ENCODE data around the gene ZNF511. TPM values are rescaled to one million over a fixed set of nuclear protein-coding genes. Genes with fewer than 3 reads are reported as not detected.

The ZNF511 gene
- total and polyA plus RNA-seq, 9 of the 15 experiments (the other 6 are each of a cell fraction or from before 2014, with no cell fraction given): 0.61 to 69.3 (median 40.1) TPM

GRCh38 chr10:133339708-133340380 lies 31.1 kb downstream of the ZNF511 start:
- 17% methylated on average over 11 of the region's 13 CpGs for WGBS (ENCODE audit: insufficient coverage, low coverage, missing lambda C conversion rate)

More at GRCh38 chr10:133339708-133340380, 31.1 kb downstream of the ZNF511 start:
- peaks cover 9 to 28% of the 10 kb centered on the region in 2 experiments; a peak in 4 of 5 replicates for H3K4me1 ChIP-seq (replicated peaks in 1 of 2; ENCODE audit: control insufficient read depth in 2 of 2, insufficient read depth in 2 of 2, low read length in 2 of 2)
- H3K9me1 ChIP-seq (ENCODE audit: control insufficient read depth, insufficient read depth, low read length): no peaks in the 10 kb centered on the region
- ATAC-seq: no peak
- no peak overlapping the region for H3K4me3 ChIP-seq
- no peak overlapping the region for H3K4me2 ChIP-seq (ENCODE audit: insufficient read depth, low read length)
- no peak overlapping the region for H3K27ac ChIP-seq (ENCODE audit: extremely low read depth, low read depth, low read length)
- H3K9ac ChIP-seq (ENCODE audit: insufficient read depth in 1 of 2, low read depth in 2 of 2, low read length in 2 of 2): no peak overlapping the region
- CTCF ChIA-PET (ENCODE audit: low intra/inter-chr PET ratio): no interaction called here
- POLR2A ChIA-PET: no interaction called here
- H3K9me3 ChIP-seq (replicated peaks; ENCODE audit: control insufficient read depth, insufficient read depth, low read depth, low read length): no peaks in the 10 kb centered on the region
- H3K36me3 ChIP-seq (ENCODE audit: control insufficient read depth, insufficient read depth, low read length): no peaks in the 10 kb centered on the region
- in situ Hi-C loops (cut with MboI): no loop called here
- intact Hi-C loops (cut with micrococcal nuclease): no loop called here
- no peaks in the 10 kb centered on the region for H4K20me1 ChIP-seq (replicated peaks; ENCODE audit: control insufficient read depth, insufficient read depth, low read length)
- DNase-seq (ENCODE audit: extremely low read depth in 1 of 4, low spot score in 3 of 4): no peak
- FAIRE-seq: no peak
- peaks cover under 1% of the 10 kb centered on the region in 2 experiments; a peak in 2 of 5 replicates for H3K27me3 ChIP-seq (ENCODE audit: control insufficient read depth in 2 of 2, insufficient read depth in 2 of 2, low read length in 2 of 2)
- no peaks in the 10 kb centered on the region for H3K79me2 ChIP-seq (ENCODE audit: control insufficient read depth, insufficient read depth, low read length)
- TF ChIP-seq ZNF512 (tag; IDR thresholded peaks at IDR 0.05): no peak
- TF ChIP-seq IRF9 (tag; IDR thresholded peaks at IDR 0.05): no peak
- TF ChIP-seq CBX1 (IDR thresholded peaks at IDR 0.05; ENCODE audit: low read depth): no peak
- TF ChIP-seq GATA2 (CRISPR knock-in tag; IDR thresholded peaks at IDR 0.05): no peak
- TF ChIP-seq ADNP (tag; IDR thresholded peaks at IDR 0.05): no peak
- no peak for TF ChIP-seq GMEB1 (CRISPR knock-in tag; IDR thresholded peaks at IDR 0.05)
- TF ChIP-seq FIP1L1 (IDR thresholded peaks at IDR 0.05; ENCODE audit: low read depth, low read length, poor library complexity, severe bottlenecking): no peak
- TF ChIP-seq UBTF (IDR thresholded peaks at IDR 0.05; ENCODE audit: borderline replicate concordance in 1 of 2, low read depth in 2 of 2, low read length in 2 of 2): no peak
- TF ChIP-seq RBM25 (IDR thresholded peaks at IDR 0.05; ENCODE audit: low read depth, low read length, severe bottlenecking): no peak
- no peak for TF ChIP-seq EHMT2 (IDR thresholded peaks at IDR 0.05)
- TF ChIP-seq HEY1 (CRISPR knock-in tag; IDR thresholded peaks at IDR 0.05; ENCODE audit: borderline replicate concordance): no peak
- no peak for TF ChIP-seq POLR2G (IDR thresholded peaks at IDR 0.05; ENCODE audit: low read depth, low read length)
- no peak for TF ChIP-seq CXXC5 (CRISPR knock-in tag; IDR thresholded peaks at IDR 0.05)
- no peak overlapping the region for H2AFZ ChIP-seq (ENCODE audit: low read depth, low read length)
- BruUV-seq (replicated peaks): no TSS peak

Measured in K562 (cell line).